Esophagus muscularis mucosa (tissue), 3 donors: ENCODE data around the gene SMIM43.

ENCODE experiments used
- CTCF ChIP-seq, 3 experiments: fragments of 200-600 bp in 2 of 3; fragments of 450-650 bp in 1 of 3; sonication (generic) in 2 of 3; IDR thresholded peaks; one replicate each; pipeline ENCODE4 v1.5.1; 2017 to 2019; ENCODE audit warnings: antibody characterized with exemption in 3 of 3, mild to moderate bottlenecking in 2 of 3, moderate library complexity in 1 of 3
- POLR2A ChIP-seq: fragments of 450-650 bp; IDR thresholded peaks from one replicate; pipeline ENCODE4 v1.6.1; 2017; ENCODE audit warnings: antibody characterized with exemption, moderate library complexity, mild to moderate bottlenecking, low read depth
- POLR2AphosphoS5 ChIP-seq, 2 donors: sonication (generic); formaldehyde crosslinking; IDR thresholded peaks; one replicate each; pipeline ENCODE4 v1.6.1; 2017; ENCODE audit warnings: antibody characterized with exemption in 2 of 2

GRCh38 chr4:121814756-121815155 is 49.8 kb upstream of the SMIM43 start:
- no peak for TF ChIP-seq POLR2A
- TF ChIP-seq POLR2AphosphoS5 (IDR thresholded peaks at IDR 0.05), result no peak
- TF ChIP-seq CTCF (IDR thresholded peaks at IDR 0.05), result no peak
